HepG2 (cell line): ENCODE results near the gene ASTN2. TPM values are rescaled to one million over a fixed set of nuclear protein-coding genes. Genes with fewer than 3 reads are reported as not detected.

Source experiments
- CBX1 ChIP-seq: IDR thresholded peaks from one replicate; pipeline ENCODE4 v1.6.1; 2016; ENCODE audit warnings: antibody characterized with exemption, low read depth
- ESRRA ChIP-seq: sonication (generic); formaldehyde crosslinking; IDR thresholded peaks from 2 replicates; pipeline ENCODE4 v1.5.1; 2020; ENCODE audit warnings: mild to moderate bottlenecking, low read depth, missing genetic modification reagents
- GFI1 ChIP-seq: sonication (generic); formaldehyde crosslinking; IDR thresholded peaks from 2 replicates; pipeline ENCODE4 v1.5.0; 2020; ENCODE audit warnings: missing genetic modification reagents, mild to moderate bottlenecking, borderline replicate concordance
- NFYB ChIP-seq: sonication (generic); formaldehyde crosslinking; IDR thresholded peaks from 2 replicates; pipeline ENCODE4 v1.4.0; 2020; ENCODE audit warnings: missing genetic modification reagents
- NR2F1 ChIP-seq, 2 experiments: fragments of 450-650 bp in 1 of 2; formaldehyde crosslinking in 1 of 2; IDR thresholded peaks; 2 replicates each; pipeline versions ENCODE4 v1.5.0 to v1.6.1; 2016 to 2020; ENCODE audit warnings: mild to moderate bottlenecking in 1 of 2, missing compliant biosample characterization in 1 of 2, missing genetic modification reagents in 1 of 2, moderate library complexity in 1 of 2
- PHF8 ChIP-seq: sonication (generic); formaldehyde crosslinking; IDR thresholded peaks from 2 replicates; pipeline ENCODE4 v1.5.0; 2020; ENCODE audit warnings: missing genetic modification reagents
- POGZ ChIP-seq: sonication (generic); formaldehyde crosslinking; IDR thresholded peaks from 2 replicates; pipeline ENCODE4 v1.4.0; 2020; ENCODE audit warnings: mild to moderate bottlenecking, missing genetic modification reagents
- SALL1 ChIP-seq: sonication (generic); formaldehyde crosslinking; IDR thresholded peaks from 2 replicates; pipeline ENCODE4 v1.8.0; 2022; ENCODE audit warnings: mild to moderate bottlenecking, missing genetic modification reagents
- TBL1XR1 ChIP-seq: fragments of 150-350 bp; IDR thresholded peaks from 2 replicates; pipeline ENCODE4 v1.6.1; 2014; ENCODE audit warnings: borderline replicate concordance, low read length; ENCODE audit not compliant: partially characterized antibody
- ZNF12 ChIP-seq: sonication (generic); formaldehyde crosslinking; IDR thresholded peaks from 2 replicates; pipeline ENCODE4 v1.5.0; 2020; ENCODE audit warnings: missing genetic modification reagents
- ZNF510 ChIP-seq: sonication (generic); formaldehyde crosslinking; IDR thresholded peaks from 2 replicates; pipeline ENCODE4 v1.4.0; 2020; ENCODE audit warnings: low read depth, mild to moderate bottlenecking, missing genetic modification reagents
- ZNF737 ChIP-seq: sonication (generic); formaldehyde crosslinking; IDR thresholded peaks from 2 replicates; pipeline ENCODE4 v1.5.0; 2020; ENCODE audit warnings: missing genetic modification reagents, mild to moderate bottlenecking, borderline replicate concordance
- ZNF883 ChIP-seq: sonication (generic); formaldehyde crosslinking; IDR thresholded peaks from 2 replicates; pipeline ENCODE4 v1.5.1; 2020; ENCODE audit warnings: mild to moderate bottlenecking, missing genetic modification reagents; ENCODE audit errors: not compliant biosample characterization
- polyA plus RNA-seq, 8 experiments: library from polyadenylated mRNA; depleted of rRNA in 3 of 8; stranded (reverse) in 7 of 8; unstranded in 1 of 8; fragments of >200 nt; fragmentation: Illumina TruSeq in 4 of 8; extraction: Trizol in 4 of 8; gene quantifications; 2 replicates each; pipeline versions ENCODE4 v1.2.1 to v1.2.3, GENCODE V29; 2011 to 2016; ENCODE audit warnings: low read depth in 4 of 8, missing spikeins in 1 of 8, mixed read lengths in 1 of 8; ENCODE audit not compliant: insufficient read depth in 1 of 8
- total RNA-seq, 5 experiments: library from RNA; depleted of rRNA; stranded (reverse); fragments of >200 nt; fragmentation: Illumina TruSeq; extraction: Trizol; gene quantifications; 2 replicates each; pipeline ENCODE4 v1.2.3, GENCODE V29; 2016; ENCODE audit warnings: low read depth in 1 of 5
- TF ChIP-seq, protein P1 (sequence below): IDR thresholded peaks from 2 replicates; pipeline ENCODE4 v1.4.0; 2020; ENCODE audit warnings: mild to moderate bottlenecking, missing genetic modification reagents
- TF ChIP-seq, protein P2 (sequence below): sonication (generic); formaldehyde crosslinking; IDR thresholded peaks from 2 replicates; pipeline ENCODE4 v1.4.0; 2020; ENCODE audit warnings: missing genetic modification reagents, mild to moderate bottlenecking, borderline replicate concordance
- TF ChIP-seq, protein P3 (sequence below): sonication (generic); formaldehyde crosslinking; IDR thresholded peaks from 2 replicates; pipeline ENCODE4 v1.4.0; 2020; ENCODE audit warnings: mild to moderate bottlenecking, missing genetic modification reagents
- TF ChIP-seq, protein P4 (sequence below): sonication (generic); formaldehyde crosslinking; IDR thresholded peaks from 2 replicates; pipeline ENCODE4 v1.4.0; 2020; ENCODE audit warnings: missing genetic modification reagents

ASTN2 gene
- total and polyA plus RNA-seq, 2 of the 13 experiments (the other 11 are each of a cell fraction or from before 2014, with no cell fraction given): 5.2 to 13.5 TPM

DNA sequence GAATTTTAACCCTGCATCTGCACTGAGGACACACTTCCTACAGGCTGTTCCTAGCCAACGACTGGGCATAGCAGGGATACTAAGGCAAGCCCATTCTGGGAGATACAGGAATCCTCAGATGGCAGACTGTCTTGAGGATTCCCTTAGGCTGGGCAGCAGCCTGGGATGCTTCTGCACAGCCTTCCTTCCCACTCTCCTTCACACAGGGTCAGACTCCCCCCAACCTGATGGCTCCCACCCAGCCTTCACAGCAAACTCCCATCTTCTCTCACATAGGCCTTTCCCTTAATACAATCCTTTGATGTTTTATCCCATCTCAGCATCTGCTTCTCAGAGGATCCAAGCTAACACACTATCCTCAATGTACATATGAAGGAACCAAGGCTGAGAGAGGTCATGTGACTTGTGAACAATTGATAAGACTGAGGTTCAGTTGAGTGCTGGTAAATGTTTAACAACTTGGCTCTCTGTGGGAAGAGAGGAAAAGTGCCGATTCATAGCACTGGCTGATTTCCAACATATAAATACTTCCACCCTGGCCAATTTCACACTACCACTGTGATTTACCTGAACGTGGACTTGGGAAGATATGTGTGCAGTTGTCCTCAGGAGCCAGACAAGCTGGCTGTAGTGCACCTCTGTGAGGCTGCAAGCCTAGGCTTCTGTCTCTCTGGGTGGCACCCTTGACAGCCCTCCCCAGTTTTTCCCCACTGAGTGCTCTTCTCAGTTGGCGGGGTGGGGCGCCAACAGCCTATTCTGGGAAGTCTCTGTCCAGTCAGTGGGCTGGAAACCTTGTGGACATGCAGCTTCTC is 848.0 kb downstream of the ASTN2 start (continued):
- TF ChIP-seq, protein P1, sequence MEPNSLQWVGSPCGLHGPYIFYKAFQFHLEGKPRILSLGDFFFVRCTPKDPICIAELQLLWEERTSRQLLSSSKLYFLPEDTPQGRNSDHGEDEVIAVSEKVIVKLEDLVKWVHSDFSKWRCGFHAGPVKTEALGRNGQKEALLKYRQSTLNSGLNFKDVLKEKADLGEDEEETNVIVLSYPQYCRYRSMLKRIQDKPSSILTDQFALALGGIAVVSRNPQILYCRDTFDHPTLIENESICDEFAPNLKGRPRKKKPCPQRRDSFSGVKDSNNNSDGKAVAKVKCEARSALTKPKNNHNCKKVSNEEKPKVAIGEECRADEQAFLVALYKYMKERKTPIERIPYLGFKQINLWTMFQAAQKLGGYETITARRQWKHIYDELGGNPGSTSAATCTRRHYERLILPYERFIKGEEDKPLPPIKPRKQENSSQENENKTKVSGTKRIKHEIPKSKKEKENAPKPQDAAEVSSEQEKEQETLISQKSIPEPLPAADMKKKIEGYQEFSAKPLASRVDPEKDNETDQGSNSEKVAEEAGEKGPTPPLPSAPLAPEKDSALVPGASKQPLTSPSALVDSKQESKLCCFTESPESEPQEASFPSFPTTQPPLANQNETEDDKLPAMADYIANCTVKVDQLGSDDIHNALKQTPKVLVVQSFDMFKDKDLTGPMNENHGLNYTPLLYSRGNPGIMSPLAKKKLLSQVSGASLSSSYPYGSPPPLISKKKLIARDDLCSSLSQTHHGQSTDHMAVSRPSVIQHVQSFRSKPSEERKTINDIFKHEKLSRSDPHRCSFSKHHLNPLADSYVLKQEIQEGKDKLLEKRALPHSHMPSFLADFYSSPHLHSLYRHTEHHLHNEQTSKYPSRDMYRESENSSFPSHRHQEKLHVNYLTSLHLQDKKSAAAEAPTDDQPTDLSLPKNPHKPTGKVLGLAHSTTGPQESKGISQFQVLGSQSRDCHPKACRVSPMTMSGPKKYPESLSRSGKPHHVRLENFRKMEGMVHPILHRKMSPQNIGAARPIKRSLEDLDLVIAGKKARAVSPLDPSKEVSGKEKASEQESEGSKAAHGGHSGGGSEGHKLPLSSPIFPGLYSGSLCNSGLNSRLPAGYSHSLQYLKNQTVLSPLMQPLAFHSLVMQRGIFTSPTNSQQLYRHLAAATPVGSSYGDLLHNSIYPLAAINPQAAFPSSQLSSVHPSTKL: peak; percentile 82
- no peak for TF ChIP-seq ZNF12 (CRISPR knock-in tag)
- TF ChIP-seq PHF8 (CRISPR knock-in tag): 0 out of 2 replicates have a peak, but pooled peaks have one; percentile 16
- TF ChIP-seq TBL1XR1: peak; percentile 54
- no peak for TF ChIP-seq ZNF737 (CRISPR knock-in tag)
- TF ChIP-seq, protein P2, sequence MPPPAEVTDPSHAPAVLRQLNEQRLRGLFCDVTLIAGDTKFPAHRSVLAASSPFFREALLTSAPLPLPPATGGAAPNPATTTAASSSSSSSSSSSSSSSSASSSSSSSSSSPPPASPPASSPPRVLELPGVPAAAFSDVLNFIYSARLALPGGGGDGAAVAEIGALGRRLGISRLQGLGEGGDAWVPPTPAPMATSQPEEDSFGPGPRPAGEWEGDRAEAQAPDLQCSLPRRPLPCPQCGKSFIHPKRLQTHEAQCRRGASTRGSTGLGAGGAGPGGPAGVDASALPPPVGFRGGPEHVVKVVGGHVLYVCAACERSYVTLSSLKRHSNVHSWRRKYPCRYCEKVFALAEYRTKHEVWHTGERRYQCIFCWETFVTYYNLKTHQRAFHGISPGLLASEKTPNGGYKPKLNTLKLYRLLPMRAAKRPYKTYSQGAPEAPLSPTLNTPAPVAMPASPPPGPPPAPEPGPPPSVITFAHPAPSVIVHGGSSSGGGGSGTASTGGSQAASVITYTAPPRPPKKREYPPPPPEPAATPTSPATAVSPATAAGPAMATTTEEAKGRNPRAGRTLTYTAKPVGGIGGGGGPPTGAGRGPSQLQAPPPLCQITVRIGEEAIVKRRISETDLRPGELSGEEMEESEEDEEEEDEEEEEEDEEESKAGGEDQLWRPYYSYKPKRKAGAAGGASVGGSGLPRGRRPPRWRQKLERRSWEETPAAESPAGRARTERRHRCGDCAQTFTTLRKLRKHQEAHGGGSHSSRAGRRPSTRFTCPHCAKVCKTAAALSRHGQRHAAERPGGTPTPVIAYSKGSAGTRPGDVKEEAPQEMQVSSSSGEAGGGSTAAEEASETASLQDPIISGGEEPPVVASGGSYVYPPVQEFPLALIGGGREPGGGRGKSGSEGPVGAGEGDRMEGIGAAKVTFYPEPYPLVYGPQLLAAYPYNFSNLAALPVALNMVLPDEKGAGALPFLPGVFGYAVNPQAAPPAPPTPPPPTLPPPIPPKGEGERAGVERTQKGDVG (CRISPR knock-in tag): peak; percentile 75; the same call in 1 of the 2 replicates
- no peak for TF ChIP-seq NFYB (CRISPR knock-in tag)
- TF ChIP-seq, protein P3, sequence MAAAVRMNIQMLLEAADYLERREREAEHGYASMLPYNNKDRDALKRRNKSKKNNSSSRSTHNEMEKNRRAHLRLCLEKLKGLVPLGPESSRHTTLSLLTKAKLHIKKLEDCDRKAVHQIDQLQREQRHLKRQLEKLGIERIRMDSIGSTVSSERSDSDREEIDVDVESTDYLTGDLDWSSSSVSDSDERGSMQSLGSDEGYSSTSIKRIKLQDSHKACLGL (CRISPR knock-in tag): no peak
- no peak for TF ChIP-seq ESRRA
- TF ChIP-seq, protein P4, sequence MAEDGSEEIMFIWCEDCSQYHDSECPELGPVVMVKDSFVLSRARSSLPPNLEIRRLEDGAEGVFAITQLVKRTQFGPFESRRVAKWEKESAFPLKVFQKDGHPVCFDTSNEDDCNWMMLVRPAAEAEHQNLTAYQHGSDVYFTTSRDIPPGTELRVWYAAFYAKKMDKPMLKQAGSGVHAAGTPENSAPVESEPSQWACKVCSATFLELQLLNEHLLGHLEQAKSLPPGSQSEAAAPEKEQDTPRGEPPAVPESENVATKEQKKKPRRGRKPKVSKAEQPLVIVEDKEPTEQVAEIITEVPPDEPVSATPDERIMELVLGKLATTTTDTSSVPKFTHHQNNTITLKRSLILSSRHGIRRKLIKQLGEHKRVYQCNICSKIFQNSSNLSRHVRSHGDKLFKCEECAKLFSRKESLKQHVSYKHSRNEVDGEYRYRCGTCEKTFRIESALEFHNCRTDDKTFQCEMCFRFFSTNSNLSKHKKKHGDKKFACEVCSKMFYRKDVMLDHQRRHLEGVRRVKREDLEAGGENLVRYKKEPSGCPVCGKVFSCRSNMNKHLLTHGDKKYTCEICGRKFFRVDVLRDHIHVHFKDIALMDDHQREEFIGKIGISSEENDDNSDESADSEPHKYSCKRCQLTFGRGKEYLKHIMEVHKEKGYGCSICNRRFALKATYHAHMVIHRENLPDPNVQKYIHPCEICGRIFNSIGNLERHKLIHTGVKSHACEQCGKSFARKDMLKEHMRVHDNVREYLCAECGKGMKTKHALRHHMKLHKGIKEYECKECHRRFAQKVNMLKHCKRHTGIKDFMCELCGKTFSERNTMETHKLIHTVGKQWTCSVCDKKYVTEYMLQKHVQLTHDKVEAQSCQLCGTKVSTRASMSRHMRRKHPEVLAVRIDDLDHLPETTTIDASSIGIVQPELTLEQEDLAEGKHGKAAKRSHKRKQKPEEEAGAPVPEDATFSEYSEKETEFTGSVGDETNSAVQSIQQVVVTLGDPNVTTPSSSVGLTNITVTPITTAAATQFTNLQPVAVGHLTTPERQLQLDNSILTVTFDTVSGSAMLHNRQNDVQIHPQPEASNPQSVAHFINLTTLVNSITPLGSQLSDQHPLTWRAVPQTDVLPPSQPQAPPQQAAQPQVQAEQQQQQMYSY (CRISPR knock-in tag): no peak
- TF ChIP-seq GFI1: peak; percentile 65
- 0 out of 4 replicates have a peak, but pooled peaks of 1 of the 2 experiments have one; percentile 17 for TF ChIP-seq NR2F1 (CRISPR knock-in tag; IDR thresholded peaks at IDR 0.05)
- TF ChIP-seq SALL1: peak; percentile 46; the same call in 1 of the 2 replicates
- no peak for TF ChIP-seq ZNF510 (CRISPR knock-in tag)
- no peak for TF ChIP-seq ZNF883 (CRISPR knock-in tag)
- no peak for TF ChIP-seq CBX1
- peak; percentile 56 for TF ChIP-seq POGZ
